GM18507 (cell line): ENCODE data around the gene TEKT2.
A peak's percentile ranks its signal among the peaks of the same experiment; 100 is the strongest.

Experiments
- DNase-seq: peaks from one replicate; pipeline ENCODE4 v3.0.0; 2011; ENCODE audit warnings: low read depth; ENCODE audit not compliant: insufficient read length; ENCODE audit errors: extremely low spot score
- FAIRE-seq: peaks from 2 replicates; lab custom pipeline; 2011; peaks lifted over from hg19 to GRCh38; lab: Jason Lieb, UNC

The TEKT2 gene

DNA sequence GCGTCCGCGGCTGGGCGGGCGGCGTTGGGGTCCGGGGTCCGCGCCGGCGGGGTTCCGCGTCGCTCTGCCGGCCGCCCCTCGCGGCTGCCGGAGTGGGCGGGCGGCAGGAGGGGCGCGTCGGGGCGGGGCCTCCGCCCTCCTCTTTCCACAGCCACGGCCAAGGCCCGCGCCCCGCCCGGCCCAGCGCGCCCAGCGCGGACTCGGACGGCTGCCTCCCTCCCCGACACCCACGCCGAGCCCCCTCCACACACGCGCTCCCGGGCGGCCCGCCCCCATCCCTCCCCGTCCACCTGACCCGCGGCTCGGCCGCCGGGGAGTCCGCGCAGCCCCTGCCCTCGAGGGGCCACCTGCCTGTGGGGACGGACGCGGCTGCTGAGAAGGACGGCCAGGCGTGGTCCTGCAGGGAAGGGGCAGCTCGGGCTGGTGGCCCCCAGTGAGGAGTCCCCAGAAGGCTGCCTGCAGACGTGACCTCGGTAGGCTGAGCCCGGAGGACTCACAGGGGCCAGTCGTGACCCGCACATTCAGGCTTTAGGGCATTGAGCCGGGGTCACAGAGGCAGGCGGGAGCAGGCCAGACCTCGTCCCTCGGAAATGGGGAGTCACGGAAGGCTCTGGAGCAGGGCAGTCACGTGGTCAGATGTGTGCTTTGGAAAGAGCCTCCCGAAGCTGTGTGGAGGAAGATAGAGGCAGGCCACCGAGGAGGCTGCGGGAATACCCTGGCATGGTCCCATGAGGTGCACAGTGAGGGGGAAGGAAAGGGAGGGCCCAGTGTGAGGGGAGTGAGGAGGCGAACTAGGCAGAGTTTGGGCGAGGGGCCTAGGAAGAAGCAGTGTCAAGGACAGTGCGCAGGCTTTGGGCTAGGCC lies 41.5 kb downstream of the TEKT2 start, which contains the start of gene COL8A2:
Gene COL8A2, minus strand, starts transcription at position 94 of the 863 bp plus-strand sequence. CDS start 24,980 bp downstream, outside the sequence.
- no peak for DNase-seq
- FAIRE-seq = no peak

DNA sequence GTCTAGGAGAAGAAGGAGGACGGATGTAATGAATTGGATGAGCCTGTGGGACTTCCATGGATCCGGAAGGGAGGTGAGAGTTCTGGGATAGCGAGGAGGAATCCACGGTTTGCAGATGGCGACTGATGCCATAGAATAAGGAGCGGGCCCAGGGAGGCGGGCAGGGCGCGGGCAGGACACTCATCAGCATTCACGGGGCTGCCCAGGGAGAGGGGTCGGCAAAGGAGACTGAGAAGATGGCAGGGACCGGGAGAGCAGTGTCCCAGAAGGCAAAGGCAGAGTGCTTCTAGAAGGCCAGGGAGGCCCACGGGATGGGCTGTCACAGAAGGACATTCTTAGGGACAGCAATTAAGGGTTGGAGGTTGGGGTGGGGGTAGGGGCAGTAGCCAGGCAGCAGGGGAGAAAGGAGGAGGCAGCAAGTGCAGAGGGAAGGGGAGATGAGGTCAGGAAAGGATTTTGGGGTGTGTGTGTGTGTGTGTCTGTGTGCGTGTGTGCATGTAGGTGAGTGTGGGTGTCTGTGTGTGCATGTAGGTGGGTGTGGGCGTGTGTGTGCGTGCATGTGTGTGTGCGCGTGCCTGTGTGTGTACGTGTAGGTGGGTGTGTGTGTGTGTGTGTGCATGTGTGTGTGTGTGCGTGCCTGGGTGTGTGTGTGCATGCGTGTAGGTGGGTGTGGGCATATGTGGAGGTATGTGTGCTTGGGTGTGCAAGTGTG lies 42.3 kb downstream of the TEKT2 start:
- DNase-seq (no peak), FAIRE-seq (no peak)

- DNase-seq (no peak), FAIRE-seq (no peak)
Observed at GRCh38 chr1:36126797-36127500, 43.1 kb downstream of the TEKT2 start.

GRCh38 chr1:36128126-36128904 lies 44.4 kb downstream of the TEKT2 start:
- DNase-seq (no peak), FAIRE-seq (no peak)

GRCh38 chr1:36128905-36129206 lies 45.0 kb downstream of the TEKT2 start:
- FAIRE-seq = no peak
- DNase-seq = no peak

GRCh38 chr1:36132029-36132428 lies 48.1 kb downstream of the TEKT2 start:
- FAIRE-seq (no peak), DNase-seq (no peak)

GRCh38 chr1:36133484-36133883 lies 49.6 kb downstream of the TEKT2 start:
- DNase-seq (no peak), FAIRE-seq (no peak)

DNA sequence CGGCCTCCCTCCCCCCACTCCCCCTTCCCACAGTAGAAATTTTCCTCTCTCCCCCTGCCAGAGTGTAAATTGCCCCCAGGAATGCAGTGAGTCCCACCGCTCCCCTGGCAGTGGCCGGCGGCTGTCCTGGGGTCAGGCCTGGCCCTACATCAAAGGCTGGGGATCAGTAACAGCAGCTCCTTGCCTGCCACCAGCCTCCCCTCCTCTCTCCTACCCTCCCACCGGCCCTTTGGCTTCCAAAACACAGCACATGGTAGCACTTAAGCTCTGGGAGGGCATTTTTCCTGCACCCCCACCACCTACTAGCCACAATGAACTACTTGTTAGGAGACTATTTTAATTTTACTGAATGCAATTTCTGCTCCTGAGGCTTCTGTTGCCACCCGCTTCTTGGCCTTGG lies 50.1 kb downstream of the TEKT2 start:
- DNase-seq (no peak), FAIRE-seq (no peak)

GRCh38 chr1:36134505-36135329 lies 50.8 kb downstream of the TEKT2 start:
- peak; percentile 59 for FAIRE-seq
- peak; percentile 32 for DNase-seq

DNA sequence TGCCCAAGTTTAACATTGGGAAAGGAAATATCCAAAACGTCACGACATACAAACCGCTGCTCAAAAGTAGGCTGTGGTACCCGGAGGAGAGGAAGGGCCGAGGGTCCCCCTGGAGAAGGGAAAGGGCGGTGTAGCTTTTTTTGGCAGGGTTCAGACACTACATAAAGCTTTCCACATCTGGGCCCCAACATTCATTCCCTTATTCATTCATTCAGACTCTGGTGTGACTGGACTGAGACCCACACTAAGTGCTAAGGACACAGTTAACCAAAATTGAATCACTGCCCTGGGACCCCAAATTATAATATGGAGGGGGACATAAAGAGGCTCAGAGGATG lies 51.4 kb downstream of the TEKT2 start:
- no peak for FAIRE-seq

GRCh38 chr1:36135796-36136195 lies 51.9 kb downstream of the TEKT2 start:
- FAIRE-seq = no peak

More for the DNA sequence above, 51.4 kb downstream of the TEKT2 start:
- no peak for DNase-seq

GRCh38 chr1:36136535-36136934 lies 52.6 kb downstream of the TEKT2 start:
- FAIRE-seq = no peak
- DNase-seq = no peak

More at GRCh38 chr1:36135796-36136195, 51.9 kb downstream of the TEKT2 start:
- DNase-seq = no peak

DNA sequence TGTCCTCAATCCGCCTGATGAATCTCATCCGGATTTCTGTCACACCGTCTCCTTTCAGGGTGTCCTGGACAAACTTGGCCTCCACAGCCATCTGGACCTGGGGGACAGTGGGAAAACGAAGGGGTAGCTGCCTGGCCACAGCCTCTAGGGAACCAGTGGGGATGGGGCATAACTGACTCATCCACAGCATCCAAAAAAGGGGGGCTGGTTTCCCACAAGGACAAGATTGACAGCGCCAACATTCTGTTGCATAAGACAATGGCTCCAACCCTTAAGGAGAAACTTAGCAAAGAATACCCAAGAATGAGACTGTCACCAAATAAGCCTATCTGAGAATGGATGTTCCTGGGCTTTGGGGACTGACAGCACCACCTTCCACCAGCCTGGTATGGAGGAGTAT lies 53.3 kb downstream of the TEKT2 start:
- FAIRE-seq = no peak
- DNase-seq = no peak

- FAIRE-seq = no peak
Observed at GRCh38 chr1:36137776-36138175, 53.9 kb downstream of the TEKT2 start.

More at GRCh38 chr1:36137776-36138175, 53.9 kb downstream of the TEKT2 start:
- DNase-seq = no peak
